ENCODE data around the gene KRT77.
A peak's percentile ranks its signal among the peaks of the same experiment; 100 is the strongest.
"Not testable (repeated sequence)": the region's sequence is repeated elsewhere in the genome, so short reads cannot be mapped to it uniquely, and the experiment has no call there.

The KRT77 gene

GRCh38 chr12:52720365-52720886 is 17.1 kb upstream of the KRT77 start:
- no peaks in the 10 kb centered on the region for H3K4me1 ChIP-seq
- no peak for DNase-seq
- no peaks in the 10 kb centered on the region for H3K36me3 ChIP-seq
- no peak for TF ChIP-seq CTCF (IDR thresholded peaks at IDR 0.05; ENCODE audit: low read depth, low read length)
- peaks cover 21% of the 10 kb centered on the region for H3K27me3 ChIP-seq
- H3K9me3 ChIP-seq = no peaks in the 10 kb centered on the region
- no peak overlapping the region for H3K4me3 ChIP-seq (ENCODE audit: low read depth, low read length)

GRCh38 chr12:52716061-52716460 is 12.7 kb upstream of the KRT77 start:
- H3K4me3 ChIP-seq (ENCODE audit: low read depth, low read length) = no peak overlapping the region
- H3K9me3 ChIP-seq = no peaks in the 10 kb centered on the region
- H3K4me1 ChIP-seq = no peaks in the 10 kb centered on the region
- DNase-seq = no peak
- H3K27me3 ChIP-seq = peaks cover 46% of the 10 kb centered on the region
- no peaks in the 10 kb centered on the region for H3K36me3 ChIP-seq
- no peak for TF ChIP-seq CTCF (IDR thresholded peaks at IDR 0.05; ENCODE audit: low read depth, low read length)

GRCh38 chr12:52715416-52715815 is 12.1 kb upstream of the KRT77 start:
- Histone ChIP-seq H3K27me3 (peaks cover 46% of the 10 kb centered on the region), H3K9me3 (no peaks in the 10 kb centered on the region), H3K36me3 (no peaks in the 10 kb centered on the region), H3K4me1 (no peaks in the 10 kb centered on the region), H3K4me3 (ENCODE audit: low read depth, low read length) (no peak overlapping the region)
- DNase-seq = no peak
- TF ChIP-seq CTCF (IDR thresholded peaks at IDR 0.05; ENCODE audit: low read depth, low read length) = peak; percentile 23

- no peak overlapping the region for H3K4me3 ChIP-seq (ENCODE audit: low read depth, low read length)
- no peak for TF ChIP-seq CTCF (IDR thresholded peaks at IDR 0.05; ENCODE audit: low read depth, low read length)
- no peaks in the 10 kb centered on the region for H3K4me1 ChIP-seq
- no peaks in the 10 kb centered on the region for H3K9me3 ChIP-seq
- peaks cover 46% of the 10 kb centered on the region for H3K27me3 ChIP-seq
- no peak for DNase-seq
- H3K36me3 ChIP-seq = no peaks in the 10 kb centered on the region
Measured at GRCh38 chr12:52714887-52715281, 11.6 kb upstream of the KRT77 start.

- Histone ChIP-seq H3K36me3 (no peaks in the 10 kb centered on the region), H3K27me3 (peaks cover 46% of the 10 kb centered on the region), H3K4me1 (no peaks in the 10 kb centered on the region), H3K4me3 (ENCODE audit: low read depth, low read length) (no peak overlapping the region), H3K9me3 (no peaks in the 10 kb centered on the region)
- no peak for DNase-seq
- no peak for TF ChIP-seq CTCF (IDR thresholded peaks at IDR 0.05; ENCODE audit: low read depth, low read length)
Measured at GRCh38 chr12:52713960-52714886, 10.9 kb upstream of the KRT77 start.

- DNase-seq; H3K9me3 ChIP-seq; H3K4me1 ChIP-seq; H3K36me3 ChIP-seq; H3K4me3 ChIP-seq (ENCODE audit: low read depth, low read length): not testable (repeated sequence)
- peaks cover 45% of the 10 kb centered on the region for H3K27me3 ChIP-seq
Measured at GRCh38 chr12:52712122-52712521, 8.8 kb upstream of the KRT77 start.

Data from BE2C (cell line).